ELR (cell line): Measurements from ENCODE around the gene EOGT.

Experiments used
- DNase-seq: peaks from one replicate; pipeline ENCODE4 v3.0.0-alpha.2; 2015; ENCODE audit warnings: low read depth

Gene EOGT

DNA sequence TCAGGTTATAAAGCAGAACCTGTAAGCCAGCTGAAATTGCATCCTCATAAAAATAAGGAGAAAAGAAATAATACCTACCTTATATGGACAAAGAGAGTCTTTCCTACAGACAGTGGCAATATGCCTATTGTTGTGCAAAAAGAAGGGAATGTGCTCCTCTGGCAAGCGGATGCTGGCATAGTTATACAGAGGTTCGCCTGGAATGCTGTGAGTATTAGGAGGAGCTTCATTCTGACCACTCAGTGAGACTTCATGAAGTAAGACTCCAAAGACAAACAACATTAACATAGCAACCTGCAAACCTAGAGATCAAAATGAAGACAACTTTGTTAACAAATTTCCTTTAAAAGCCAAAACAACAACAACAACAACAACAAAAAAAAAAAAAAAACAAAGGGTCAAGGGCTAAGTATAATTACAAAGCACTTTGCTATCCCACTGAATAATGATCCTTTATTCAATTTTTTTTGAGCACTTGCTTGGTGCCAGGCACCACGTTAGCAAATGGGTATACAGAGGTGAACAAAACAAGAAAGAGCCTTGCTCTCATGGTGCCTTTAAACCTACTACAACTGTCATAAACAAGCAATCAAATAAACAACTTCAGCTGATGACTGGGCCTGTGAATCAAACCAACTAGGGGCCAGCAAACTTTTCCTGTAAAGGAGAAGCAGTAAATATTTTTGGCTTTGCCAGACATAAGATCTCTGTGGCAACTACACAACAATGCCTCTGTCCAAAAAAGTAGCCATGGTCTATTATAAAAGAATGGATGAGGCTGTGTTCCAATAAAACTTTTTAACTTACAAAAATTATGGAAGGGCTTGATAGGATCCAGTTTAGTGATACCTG lies 3.7 kb downstream of the EOGT start:
- DNase-seq: peak; percentile 49

- no peak for DNase-seq
These were observed 4.5 kb downstream of the EOGT start for GRCh38 chr3:69008980-69009379.

DNA sequence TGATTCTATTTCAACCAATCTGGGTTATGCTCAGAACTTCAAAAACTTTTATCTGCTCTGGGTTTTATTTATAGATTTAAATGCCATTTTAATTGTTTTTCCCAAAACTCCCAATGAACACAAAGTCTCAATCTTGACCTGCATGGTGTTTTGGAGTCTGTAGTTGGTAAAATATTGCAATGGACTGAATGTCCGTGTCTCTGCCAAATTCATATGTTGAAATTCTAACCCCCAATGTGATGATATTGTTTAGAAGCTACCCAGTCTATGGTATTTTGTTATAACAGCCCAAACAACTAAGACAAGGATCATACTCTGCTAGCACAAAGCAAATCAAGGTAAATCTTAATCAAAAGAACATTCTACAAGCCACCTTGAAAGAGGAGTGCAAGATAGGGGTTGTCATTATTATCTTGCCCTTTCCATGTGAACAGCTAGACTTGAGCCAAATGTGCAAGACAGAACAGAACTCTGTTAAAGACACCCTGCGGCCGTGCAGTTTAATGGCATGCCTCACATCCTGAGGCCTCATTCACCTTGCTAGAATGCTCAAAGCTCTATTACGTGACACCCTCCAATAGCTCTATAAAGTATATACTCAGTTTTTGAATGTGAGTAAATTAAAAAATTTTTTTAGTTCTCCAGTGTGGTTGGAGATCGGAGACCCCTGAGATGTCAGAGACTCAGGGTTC lies 7.5 kb downstream of the EOGT start:
- DNase-seq: no peak

DNA sequence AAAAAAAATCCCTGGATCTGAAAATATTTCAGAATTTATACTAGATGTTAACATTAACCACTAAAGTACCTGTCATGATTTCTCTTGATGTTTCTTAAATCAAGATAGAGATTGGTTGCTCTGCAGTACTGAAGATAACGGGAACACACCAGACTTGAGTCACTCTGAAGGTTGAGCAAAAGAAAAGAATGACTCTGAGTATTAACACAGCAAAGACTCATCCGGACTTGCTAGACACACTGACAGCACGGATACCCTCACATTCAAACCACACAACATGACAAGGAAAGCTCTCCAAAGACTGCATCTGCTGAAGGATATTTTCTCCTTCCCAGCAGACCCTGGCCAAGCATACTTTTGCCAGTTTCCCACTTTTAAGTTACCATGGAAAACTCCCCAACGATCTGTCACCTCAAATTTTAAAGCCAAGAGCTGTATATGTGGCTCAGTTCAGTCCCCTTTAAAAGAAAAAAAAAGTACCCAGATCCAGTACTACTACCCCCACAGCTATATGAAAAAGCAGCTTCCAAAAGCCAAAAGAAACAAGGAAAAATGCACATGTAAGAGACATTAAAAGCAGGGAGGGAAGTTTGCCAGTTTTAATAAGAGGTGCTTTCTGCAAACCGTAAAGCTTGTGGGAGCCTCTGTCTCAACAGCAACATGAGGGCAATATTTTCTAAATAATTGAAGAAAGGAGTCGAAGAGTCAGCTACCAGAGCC lies 8.3 kb downstream of the EOGT start:
- no peak for DNase-seq

GRCh38 chr3:69004138-69004537 lies 9.3 kb downstream of the EOGT start:
- no peak for DNase-seq

- no peak for DNase-seq
These were observed 13.9 kb downstream of the EOGT start for GRCh38 chr3:68999605-69000004.

- DNase-seq: no peak
These were observed 14.3 kb downstream of the EOGT start for GRCh38 chr3:68999158-68999557.

GRCh38 chr3:68997887-68998286 lies 15.6 kb downstream of the EOGT start:
- DNase-seq: no peak

DNA sequence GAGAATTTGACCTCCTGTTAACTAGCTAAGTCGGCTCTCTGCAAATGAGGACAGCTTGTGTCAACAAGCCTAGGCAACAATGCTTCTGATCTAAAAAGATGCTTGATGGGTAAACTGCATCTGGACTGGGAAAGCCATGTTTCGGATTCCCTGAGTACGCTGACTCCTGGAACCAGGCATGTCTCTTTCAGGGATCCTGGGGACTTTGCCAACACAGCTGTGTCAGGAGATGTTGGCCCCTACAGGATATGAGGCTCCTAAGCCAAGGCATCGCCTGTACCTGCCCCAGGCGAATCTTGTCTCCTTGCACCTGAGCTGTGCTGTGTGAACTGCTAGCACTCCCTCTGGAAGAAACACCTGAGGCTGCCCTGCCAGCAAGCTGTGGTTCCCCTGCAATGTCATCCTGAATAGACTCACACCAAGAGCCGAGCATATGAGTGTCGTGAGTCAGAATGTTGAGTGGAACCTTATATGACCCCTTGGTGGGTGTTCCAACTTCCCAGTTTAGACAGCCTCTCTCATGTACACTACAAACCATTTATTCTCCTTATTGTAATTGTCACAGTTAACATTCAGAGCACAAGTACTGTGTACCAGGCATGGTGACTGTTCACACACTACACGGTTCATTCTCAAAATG lies 17.0 kb downstream of the EOGT start:
- DNase-seq: peak; percentile 12

GRCh38 chr3:68988740-68989139 lies 24.7 kb downstream of the EOGT start:
- DNase-seq: peak; percentile 45

GRCh38 chr3:68987322-68987721 lies 26.2 kb downstream of the EOGT start:
- no peak for DNase-seq

- DNase-seq: no peak
These were observed 26.8 kb downstream of the EOGT start for GRCh38 chr3:68986496-68987208.

DNA sequence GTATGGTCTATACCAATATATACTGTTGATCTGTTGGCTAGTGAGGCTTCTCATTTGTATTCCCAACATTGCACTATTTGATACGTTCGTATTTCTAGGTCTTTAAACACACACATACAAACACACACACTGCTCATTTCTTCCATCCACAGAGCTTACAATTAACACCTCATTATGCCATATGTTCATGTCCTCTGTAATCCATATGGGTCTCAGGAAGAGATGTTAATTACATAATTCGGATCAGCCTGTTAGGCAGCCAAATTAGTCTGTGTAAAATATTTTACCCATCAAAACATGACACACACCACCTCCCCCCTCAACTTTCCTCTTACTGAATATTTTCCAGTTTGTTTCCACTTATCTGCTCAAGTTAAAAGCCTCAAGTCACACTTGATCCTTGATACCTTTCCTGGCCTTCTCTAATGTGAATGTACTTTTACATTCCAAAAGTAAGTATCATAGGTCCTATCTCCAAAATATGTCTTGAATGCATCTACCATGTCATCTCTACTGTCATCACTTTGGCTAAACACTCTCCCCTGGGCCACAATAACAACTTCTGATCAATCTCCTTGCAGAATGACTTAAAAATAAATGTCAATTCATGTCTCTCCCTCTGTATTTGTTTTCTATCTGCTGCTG lies 28.2 kb downstream of the EOGT start:
- DNase-seq: no peak

DNA sequence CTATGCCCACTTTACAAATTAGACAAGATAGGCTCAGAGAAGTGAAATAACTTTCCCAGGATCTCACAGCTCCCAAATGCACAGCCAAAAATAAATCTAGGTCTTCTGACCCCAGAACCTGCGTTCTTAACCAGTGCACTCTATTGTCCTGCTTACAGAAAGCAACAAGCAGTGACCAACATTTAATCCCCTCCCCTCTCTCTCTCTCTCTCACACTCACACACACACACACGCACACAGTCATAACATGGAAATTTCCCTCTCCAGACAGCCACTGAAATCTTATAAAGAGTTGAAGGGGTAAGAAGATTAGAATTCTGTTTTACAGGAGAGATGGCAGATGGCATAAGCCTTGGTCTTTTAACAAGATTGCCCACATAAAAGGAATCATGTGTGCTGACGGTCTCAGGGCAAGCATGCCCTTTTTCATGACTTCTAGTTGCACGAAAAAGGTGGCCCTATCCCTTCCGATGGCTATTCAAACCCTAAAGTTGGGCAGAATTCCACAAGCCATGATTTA lies 29.4 kb downstream of the EOGT start:
- no peak for DNase-seq

DNA sequence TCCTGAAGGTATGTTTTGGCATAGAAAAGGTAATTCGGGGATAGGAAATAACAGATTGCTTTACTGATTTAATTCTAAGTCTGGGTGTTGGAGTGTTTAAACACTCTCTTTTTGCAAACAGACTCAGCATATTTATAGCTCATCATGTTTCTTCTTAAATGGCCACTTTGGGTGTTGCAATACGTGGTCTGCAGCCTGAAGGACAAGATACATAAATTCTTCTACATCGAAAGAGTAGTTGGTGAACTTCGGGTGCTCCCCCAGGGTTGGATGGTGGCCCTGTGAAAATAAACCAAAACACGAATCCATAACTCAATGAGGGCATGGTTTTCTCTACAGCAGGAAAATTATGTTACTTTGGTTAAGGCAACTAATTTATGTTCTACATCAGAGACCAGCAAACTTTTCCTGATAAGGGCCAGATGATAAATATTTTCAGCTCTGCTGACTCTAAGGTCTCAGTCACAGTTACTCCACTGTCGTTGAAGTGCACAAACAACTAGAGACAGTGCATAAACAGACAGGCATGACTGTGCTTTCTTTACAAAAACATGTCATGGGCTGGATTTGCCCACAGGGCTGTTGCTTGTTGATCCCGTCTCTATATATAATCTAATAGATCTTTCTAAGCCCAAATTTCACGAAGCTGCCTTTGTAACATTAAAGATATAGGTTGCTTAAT lies 35.9 kb downstream of the EOGT start:
- DNase-seq: no peak

- DNase-seq: no peak
These were observed 38.8 kb downstream of the EOGT start for GRCh38 chr3:68974711-68975110.

GRCh38 chr3:68973639-68974038 lies 39.8 kb downstream of the EOGT start:
- DNase-seq: peak; percentile 1

DNA sequence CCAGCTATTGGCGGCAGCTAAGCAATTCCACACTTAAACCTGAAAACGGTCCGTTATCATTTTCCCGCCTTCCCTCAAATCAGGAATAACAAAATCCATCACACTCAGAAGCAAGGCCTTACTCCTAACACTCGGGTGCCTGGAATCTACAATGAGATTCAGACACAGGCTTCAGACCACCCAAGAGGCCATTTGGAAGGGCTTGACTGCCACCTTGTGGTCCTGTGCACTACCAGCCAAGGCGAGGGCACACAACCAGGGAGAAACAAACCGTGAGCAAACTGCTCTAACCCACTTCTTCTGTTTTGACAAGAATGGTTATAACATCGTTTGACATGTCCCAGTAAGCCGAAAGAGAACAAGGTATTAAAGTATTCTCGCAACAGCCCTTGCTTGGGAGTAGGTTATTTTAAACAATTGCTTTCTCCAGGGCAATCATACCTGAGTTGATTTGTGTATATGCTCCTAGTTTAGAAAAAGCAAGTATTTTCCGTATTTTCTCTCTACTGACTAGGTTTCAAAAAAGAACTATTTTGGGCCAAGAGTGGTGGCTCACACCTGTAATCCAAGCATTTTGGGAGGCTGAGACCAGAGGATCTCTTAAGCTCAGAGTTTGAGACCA lies 41.0 kb downstream of the EOGT start:
- peak; percentile 64 for DNase-seq

- DNase-seq: no peak
These were observed 48.8 kb downstream of the EOGT start for GRCh38 chr3:68964694-68965093.

DNA sequence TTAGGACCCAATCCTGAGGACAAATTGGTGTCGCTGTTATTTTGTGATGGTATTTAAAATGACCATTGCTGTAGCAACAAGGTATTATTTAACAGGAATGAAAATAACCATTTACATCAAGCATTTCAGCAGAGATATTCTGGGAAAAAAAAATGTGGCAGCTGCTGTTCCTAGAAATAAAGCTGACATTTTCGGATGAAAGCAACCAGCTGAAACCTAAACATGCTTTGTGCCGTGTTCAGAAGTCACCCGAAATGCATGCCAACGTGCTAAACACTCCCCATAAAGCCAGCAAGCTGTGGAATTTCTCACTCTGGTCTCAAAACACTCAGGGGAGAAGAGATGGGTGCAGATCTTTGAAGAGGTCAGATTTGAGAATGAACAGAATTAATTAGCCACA lies 49.6 kb downstream of the EOGT start:
- no peak for DNase-seq
